ENCODE data around the gene CMC1.

DNA sequence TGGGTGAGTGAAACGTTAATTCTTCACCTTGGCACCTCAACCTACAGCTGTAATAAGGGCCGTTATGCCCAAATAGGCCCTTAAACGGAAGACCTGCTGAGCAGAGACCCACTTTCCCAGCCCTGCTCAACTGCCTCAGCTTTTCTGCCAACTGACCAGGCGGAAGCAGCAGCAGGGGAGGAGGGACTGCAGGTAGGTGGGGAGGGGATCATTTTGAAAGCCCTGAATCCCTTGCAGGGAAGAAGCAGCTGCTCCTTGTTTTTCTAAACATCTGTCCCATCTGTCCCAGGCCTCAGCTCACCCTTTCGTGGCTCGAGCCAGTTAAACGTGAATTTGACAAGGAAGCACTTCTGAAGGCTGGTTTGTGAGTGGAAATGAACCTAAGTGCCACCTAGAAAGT lies 978 bp upstream of the CMC1 start:
- TF ChIP-seq, protein P1, sequence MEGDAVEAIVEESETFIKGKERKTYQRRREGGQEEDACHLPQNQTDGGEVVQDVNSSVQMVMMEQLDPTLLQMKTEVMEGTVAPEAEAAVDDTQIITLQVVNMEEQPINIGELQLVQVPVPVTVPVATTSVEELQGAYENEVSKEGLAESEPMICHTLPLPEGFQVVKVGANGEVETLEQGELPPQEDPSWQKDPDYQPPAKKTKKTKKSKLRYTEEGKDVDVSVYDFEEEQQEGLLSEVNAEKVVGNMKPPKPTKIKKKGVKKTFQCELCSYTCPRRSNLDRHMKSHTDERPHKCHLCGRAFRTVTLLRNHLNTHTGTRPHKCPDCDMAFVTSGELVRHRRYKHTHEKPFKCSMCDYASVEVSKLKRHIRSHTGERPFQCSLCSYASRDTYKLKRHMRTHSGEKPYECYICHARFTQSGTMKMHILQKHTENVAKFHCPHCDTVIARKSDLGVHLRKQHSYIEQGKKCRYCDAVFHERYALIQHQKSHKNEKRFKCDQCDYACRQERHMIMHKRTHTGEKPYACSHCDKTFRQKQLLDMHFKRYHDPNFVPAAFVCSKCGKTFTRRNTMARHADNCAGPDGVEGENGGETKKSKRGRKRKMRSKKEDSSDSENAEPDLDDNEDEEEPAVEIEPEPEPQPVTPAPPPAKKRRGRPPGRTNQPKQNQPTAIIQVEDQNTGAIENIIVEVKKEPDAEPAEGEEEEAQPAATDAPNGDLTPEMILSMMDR (IDR thresholded peaks at IDR 0.05) = no peak
- TF ChIP-seq ZFX (IDR thresholded peaks at IDR 0.05; ENCODE audit: borderline replicate concordance) = no peak
